WTC11 (cell line): ENCODE results near the gene NOL12. TPM values are rescaled to one million over a fixed set of nuclear protein-coding genes. Genes with fewer than 3 reads are reported as not detected.

Source experiments
- ATAC-seq: fragments of 200-7000 bp; cut with Tn5 transposase; 2 replicates; pipeline ENCODE4 v1.10.0; 2021; ENCODE audit warnings: mild to moderate bottlenecking, moderate library complexity
- CTCF ChIA-PET: fragments of 300-600 bp; sonication (Branson Sonifier 250); formaldehyde crosslinking; loops from one replicate; lab custom pipeline; 2021; ENCODE audit warnings: antibody characterized with exemption; lab: Charles Lee
- POLR2A ChIA-PET: fragments of 350-600 bp; sonication (Branson Sonifier 250); formaldehyde crosslinking; loops from one replicate; lab custom pipeline; 2021; ENCODE audit warnings: antibody characterized with exemption; lab: Charles Lee
- DNase-seq: peaks from one replicate; pipeline ENCODE4 v3.0.0; 2021; ENCODE audit warnings: low spot score
- H3K27ac Mint-ChIP-seq: 2 replicates; pipeline ENCODE4 v1.8.0; 2021; ENCODE audit warnings: mixed read lengths
- H3K27me3 Mint-ChIP-seq: 2 replicates; pipeline ENCODE4 v1.8.0; 2021; ENCODE audit warnings: low read depth, mild to moderate bottlenecking, moderate library complexity, mixed read lengths
- H3K36me3 Mint-ChIP-seq: 2 replicates; pipeline ENCODE4 v1.8.0; 2021; ENCODE audit warnings: mixed read lengths
- H3K4me1 Mint-ChIP-seq: 2 replicates; pipeline ENCODE4 v1.8.0; 2022; ENCODE audit warnings: mixed read lengths
- H3K4me3 Mint-ChIP-seq: 2 replicates; pipeline ENCODE4 v1.8.0; 2021; ENCODE audit warnings: mild to moderate bottlenecking, moderate library complexity, mixed read lengths
- H3K9me3 Mint-ChIP-seq: 2 replicates; pipeline ENCODE4 v1.8.0; 2021; ENCODE audit warnings: mixed read lengths
- ARID4B ChIP-seq: sonication (generic); formaldehyde crosslinking; IDR thresholded peaks from 2 replicates; pipeline ENCODE4 v1.8.0; 2023; ENCODE audit warnings: missing genetic modification reagents, mild to moderate bottlenecking, borderline replicate concordance
- ATF2 ChIP-seq: sonication (generic); formaldehyde crosslinking; IDR thresholded peaks from 2 replicates; pipeline ENCODE4 v1.8.1; 2022; ENCODE audit warnings: low read depth, missing genetic modification reagents, borderline replicate concordance
- ATF3 ChIP-seq: sonication (generic); formaldehyde crosslinking; conservative IDR thresholded peaks from 2 replicates; pipeline ENCODE4 v1.8.1; 2022; ENCODE audit warnings: mild to moderate bottlenecking, missing genetic modification reagents
- CREB1 ChIP-seq: sonication (generic); formaldehyde crosslinking; IDR thresholded peaks from 2 replicates; pipeline ENCODE4 v1.8.0; 2023; ENCODE audit warnings: mild to moderate bottlenecking, missing genetic modification reagents
- EMX1 ChIP-seq: fragments of 250-450 bp; sonication (Bioruptor Pico); IDR thresholded peaks from 2 replicates; pipeline ENCODE4 v1.8.0; 2021; ENCODE audit warnings: mild to moderate bottlenecking
- JUN ChIP-seq: sonication (generic); formaldehyde crosslinking; IDR thresholded peaks from 2 replicates; pipeline ENCODE4 v1.8.0; 2023; ENCODE audit warnings: mild to moderate bottlenecking, missing genetic modification reagents
- MXD4 ChIP-seq: fragments of 250-450 bp; sonication (Bioruptor Pico); IDR thresholded peaks from 2 replicates; pipeline ENCODE4 v1.8.0; 2021; ENCODE audit warnings: mild to moderate bottlenecking, moderate library complexity, borderline replicate concordance
- NFE2L1 ChIP-seq: sonication (generic); formaldehyde crosslinking; IDR thresholded peaks from 2 replicates; pipeline ENCODE4 v1.8.1; 2023; ENCODE audit warnings: missing genetic modification reagents
- NFYB ChIP-seq: sonication (generic); formaldehyde crosslinking; conservative IDR thresholded peaks from 2 replicates; pipeline ENCODE4 v1.8.0; 2022; ENCODE audit warnings: low read depth, missing genetic modification reagents
- NR2C2 ChIP-seq: sonication (generic); formaldehyde crosslinking; IDR thresholded peaks from 2 replicates; pipeline ENCODE4 v1.8.0; 2022; ENCODE audit warnings: mild to moderate bottlenecking, missing genetic modification reagents
- OVOL2 ChIP-seq: fragments of 250-450 bp; sonication (Bioruptor Pico); IDR thresholded peaks from 2 replicates; pipeline ENCODE4 v1.9.0; 2021; ENCODE audit warnings: mild to moderate bottlenecking, borderline replicate concordance
- ZBTB21 ChIP-seq: sonication (generic); formaldehyde crosslinking; IDR thresholded peaks from 2 replicates; pipeline ENCODE4 v1.8.1; 2023; ENCODE audit warnings: mild to moderate bottlenecking, missing genetic modification reagents, borderline replicate concordance
- ZBTB43 ChIP-seq: sonication (generic); formaldehyde crosslinking; IDR thresholded peaks from 2 replicates; pipeline ENCODE4 v1.8.1; 2023; ENCODE audit warnings: mild to moderate bottlenecking, missing genetic modification reagents
- ZNF232 ChIP-seq: sonication (generic); formaldehyde crosslinking; IDR thresholded peaks from 2 replicates; pipeline ENCODE4 v1.8.0; 2022; ENCODE audit warnings: mild to moderate bottlenecking, missing genetic modification reagents
- ZNF317 ChIP-seq: sonication (generic); formaldehyde crosslinking; IDR thresholded peaks from 2 replicates; pipeline ENCODE4 v1.8.1; 2023; ENCODE audit warnings: low read depth, mild to moderate bottlenecking, moderate library complexity, missing genetic modification reagents, borderline replicate concordance
- total RNA-seq: library from RNA; stranded (reverse); gene quantifications from 3 replicates; pipeline ENCODE4 v1.2.3, GENCODE V29; 2021
- TF ChIP-seq, protein P1 (sequence below): sonication (generic); formaldehyde crosslinking; IDR thresholded peaks from 2 replicates; pipeline ENCODE4 v1.8.0; 2022; ENCODE audit warnings: missing genetic modification reagents
- TF ChIP-seq, protein P2 (sequence below): sonication (generic); formaldehyde crosslinking; IDR thresholded peaks from 2 replicates; pipeline ENCODE4 v1.8.0; 2022; ENCODE audit warnings: mild to moderate bottlenecking, missing genetic modification reagents
- TF ChIP-seq, protein P3 (sequence below): fragments of 250-450 bp; sonication (Bioruptor Pico); IDR thresholded peaks from 2 replicates; pipeline ENCODE4 v2.1.2; 2022; ENCODE audit warnings: mild to moderate bottlenecking, moderate library complexity

The NOL12 gene
- total RNA-seq, 1 experiment from 2014 or later = 24.9 TPM

DNA sequence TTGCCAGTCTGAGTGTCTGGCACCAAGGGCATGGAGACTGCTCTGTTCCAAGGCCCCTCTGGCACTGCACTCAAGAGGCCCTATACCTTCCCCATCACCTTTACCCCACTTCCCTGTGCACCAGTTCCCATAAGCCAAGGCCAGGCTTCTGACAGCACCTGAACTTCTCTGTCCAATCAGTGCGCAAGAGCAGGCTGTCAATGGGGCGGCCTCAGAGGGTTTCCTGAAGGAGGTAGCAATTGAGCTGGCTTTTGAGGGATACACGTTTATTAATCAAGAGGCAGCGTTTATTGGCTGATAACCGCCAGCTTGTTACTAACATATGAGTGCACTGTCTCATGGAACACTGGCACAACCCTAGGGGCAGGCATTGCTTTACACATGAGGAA is 44.6 kb upstream of the NOL12 start:
- ATAC-seq = no peak
- POLR2A ChIA-PET = interaction anchor here (0.6 kb wide), 1 partner anchor 55 kb away, joined by 7 read pairs; no protein-coding TSS in a partner anchor
- DNase-seq = no peak
- H3K4me1 Mint-ChIP-seq = peaks cover 14% of the 10 kb centered on the region
- CTCF ChIA-PET = interaction anchor here (0.5 to 5.4 kb wide), 9 partner anchors 10 to 166 kb away, joined by 3 to 161 read pairs (median 29); partner anchors contain the start of genes GCAT, GGA1, LGALS1 and NOL12
- H3K4me3 Mint-ChIP-seq = no peak overlapping the region
- H3K9me3 Mint-ChIP-seq = no peaks in the 10 kb centered on the region
- H3K27ac Mint-ChIP-seq = no peak overlapping the region
- no peak for TF ChIP-seq EMX1 (CRISPR knock-in tag)
- no peak for TF ChIP-seq ZBTB21
- TF ChIP-seq NFE2L1 (CRISPR knock-in tag) = no peak
- TF ChIP-seq ZNF317 (CRISPR knock-in tag) = no peak
- TF ChIP-seq, protein P1, sequence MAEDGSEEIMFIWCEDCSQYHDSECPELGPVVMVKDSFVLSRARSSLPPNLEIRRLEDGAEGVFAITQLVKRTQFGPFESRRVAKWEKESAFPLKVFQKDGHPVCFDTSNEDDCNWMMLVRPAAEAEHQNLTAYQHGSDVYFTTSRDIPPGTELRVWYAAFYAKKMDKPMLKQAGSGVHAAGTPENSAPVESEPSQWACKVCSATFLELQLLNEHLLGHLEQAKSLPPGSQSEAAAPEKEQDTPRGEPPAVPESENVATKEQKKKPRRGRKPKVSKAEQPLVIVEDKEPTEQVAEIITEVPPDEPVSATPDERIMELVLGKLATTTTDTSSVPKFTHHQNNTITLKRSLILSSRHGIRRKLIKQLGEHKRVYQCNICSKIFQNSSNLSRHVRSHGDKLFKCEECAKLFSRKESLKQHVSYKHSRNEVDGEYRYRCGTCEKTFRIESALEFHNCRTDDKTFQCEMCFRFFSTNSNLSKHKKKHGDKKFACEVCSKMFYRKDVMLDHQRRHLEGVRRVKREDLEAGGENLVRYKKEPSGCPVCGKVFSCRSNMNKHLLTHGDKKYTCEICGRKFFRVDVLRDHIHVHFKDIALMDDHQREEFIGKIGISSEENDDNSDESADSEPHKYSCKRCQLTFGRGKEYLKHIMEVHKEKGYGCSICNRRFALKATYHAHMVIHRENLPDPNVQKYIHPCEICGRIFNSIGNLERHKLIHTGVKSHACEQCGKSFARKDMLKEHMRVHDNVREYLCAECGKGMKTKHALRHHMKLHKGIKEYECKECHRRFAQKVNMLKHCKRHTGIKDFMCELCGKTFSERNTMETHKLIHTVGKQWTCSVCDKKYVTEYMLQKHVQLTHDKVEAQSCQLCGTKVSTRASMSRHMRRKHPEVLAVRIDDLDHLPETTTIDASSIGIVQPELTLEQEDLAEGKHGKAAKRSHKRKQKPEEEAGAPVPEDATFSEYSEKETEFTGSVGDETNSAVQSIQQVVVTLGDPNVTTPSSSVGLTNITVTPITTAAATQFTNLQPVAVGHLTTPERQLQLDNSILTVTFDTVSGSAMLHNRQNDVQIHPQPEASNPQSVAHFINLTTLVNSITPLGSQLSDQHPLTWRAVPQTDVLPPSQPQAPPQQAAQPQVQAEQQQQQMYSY (CRISPR knock-in tag) = no peak
- TF ChIP-seq, protein P2, sequence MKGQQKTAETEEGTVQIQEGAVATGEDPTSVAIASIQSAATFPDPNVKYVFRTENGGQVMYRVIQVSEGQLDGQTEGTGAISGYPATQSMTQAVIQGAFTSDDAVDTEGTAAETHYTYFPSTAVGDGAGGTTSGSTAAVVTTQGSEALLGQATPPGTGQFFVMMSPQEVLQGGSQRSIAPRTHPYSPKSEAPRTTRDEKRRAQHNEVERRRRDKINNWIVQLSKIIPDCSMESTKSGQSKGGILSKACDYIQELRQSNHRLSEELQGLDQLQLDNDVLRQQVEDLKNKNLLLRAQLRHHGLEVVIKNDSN (CRISPR knock-in tag) = no peak
- no peak for TF ChIP-seq ZNF232 (CRISPR knock-in tag)
- TF ChIP-seq OVOL2 (CRISPR knock-in tag) = no peak
- TF ChIP-seq ZBTB43 (CRISPR knock-in tag) = no peak
- TF ChIP-seq ATF3 (CRISPR knock-in tag) = no peak
- no peak for TF ChIP-seq NR2C2 (CRISPR knock-in tag)
- TF ChIP-seq, protein P3, sequence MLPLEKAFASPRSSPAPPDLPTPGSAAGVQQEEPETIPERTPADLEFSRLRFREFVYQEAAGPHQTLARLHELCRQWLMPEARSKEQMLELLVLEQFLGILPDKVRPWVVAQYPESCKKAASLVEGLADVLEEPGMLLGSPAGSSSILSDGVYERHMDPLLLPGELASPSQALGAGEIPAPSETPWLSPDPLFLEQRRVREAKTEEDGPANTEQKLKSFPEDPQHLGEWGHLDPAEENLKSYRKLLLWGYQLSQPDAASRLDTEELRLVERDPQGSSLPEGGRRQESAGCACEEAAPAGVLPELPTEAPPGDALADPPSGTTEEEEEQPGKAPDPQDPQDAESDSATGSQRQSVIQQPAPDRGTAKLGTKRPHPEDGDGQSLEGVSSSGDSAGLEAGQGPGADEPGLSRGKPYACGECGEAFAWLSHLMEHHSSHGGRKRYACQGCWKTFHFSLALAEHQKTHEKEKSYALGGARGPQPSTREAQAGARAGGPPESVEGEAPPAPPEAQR (CRISPR knock-in tag) = no peak
- TF ChIP-seq CREB1 = no peak
- no peak for TF ChIP-seq NFYB
- TF ChIP-seq JUN (CRISPR knock-in tag) = no peak
- no peak for TF ChIP-seq ARID4B (CRISPR knock-in tag)
- TF ChIP-seq ATF2 (CRISPR knock-in tag) = no peak
- no peak for TF ChIP-seq MXD4 (CRISPR knock-in tag)
- no peaks in the 10 kb centered on the region for H3K27me3 Mint-ChIP-seq
- peaks cover 9% of the 10 kb centered on the region for H3K36me3 Mint-ChIP-seq
